GM12865 (cell line): Measurements from ENCODE around the gene METTL13.

Source experiments
- DNase-seq: peaks from one replicate; pipeline ENCODE4 v3.0.0; 2010; ENCODE audit warnings: low read depth
- H3K4me3 ChIP-seq: 2 replicates; pipeline ENCODE4 v1.5.1; 2011; ENCODE audit warnings: mild to moderate bottlenecking, low read depth, low read length, control low read depth
- CTCF ChIP-seq: IDR thresholded peaks from 2 replicates; pipeline ENCODE4 v1.5.1; 2011; ENCODE audit warnings: low read length, control low read depth, low read depth, inconsistent platforms; ENCODE audit not compliant: insufficient read depth; ENCODE audit errors: missing control alignments

METTL13 gene

GRCh38 chr1:171785766-171786165 is 4.3 kb downstream of the METTL13 start:
- TF ChIP-seq CTCF = no peak
- H3K4me3 ChIP-seq = no peak overlapping the region
- no peak for DNase-seq

- no peak for TF ChIP-seq CTCF
- no peak overlapping the region for H3K4me3 ChIP-seq
- DNase-seq = no peak
Observed at GRCh38 chr1:171786534-171786933, 5.1 kb downstream of the METTL13 start.

GRCh38 chr1:171787686-171788480 is 6.4 kb downstream of the METTL13 start:
- no peak for DNase-seq
- no peak overlapping the region for H3K4me3 ChIP-seq
- TF ChIP-seq CTCF = no peak

- no peak for DNase-seq
- TF ChIP-seq CTCF = no peak
- no peak overlapping the region for H3K4me3 ChIP-seq
Observed at GRCh38 chr1:171788696-171789095, 7.2 kb downstream of the METTL13 start.

- no peak for TF ChIP-seq CTCF
- no peak for DNase-seq
- H3K4me3 ChIP-seq = no peak overlapping the region
Observed at GRCh38 chr1:171790318-171790717, 8.9 kb downstream of the METTL13 start.

GRCh38 chr1:171792656-171793369 is 11.4 kb downstream of the METTL13 start:
- no peak overlapping the region for H3K4me3 ChIP-seq
- no peak for DNase-seq
- TF ChIP-seq CTCF = no peak
